ENCODE results near the gene DTX3.
A peak's percentile ranks its signal among the peaks of the same experiment; 100 is the strongest.

The DTX3 gene

GRCh38 chr12:57590864-57591781, 13.5 kb upstream of the DTX3 start, which contains the start of gene PIP4K2C:
TSS of gene PIP4K2C (plus strand) at chr12:57591192. CDS start at chr12:57591290, 98 bp downstream.
- POLR2A ChIA-PET, result interaction anchor here (0.8 to 4.8 kb wide), 10 partner anchors 8 to 154 kb away, joined by 3 to 41 read pairs (median 4); partner anchors contain the start of genes ARHGEF25, DDIT3 and TSPAN31
- CTCF ChIA-PET, result interaction anchor here (1.0 to 2.5 kb wide), 3 partner anchors 8 to 135 kb away, joined by 3 to 16 read pairs (median 3); no protein-coding TSS in a partner anchor
- TF ChIP-seq FOXM1 (IDR thresholded peaks at IDR 0.05; ENCODE audit: borderline replicate concordance) (no peak), L3MBTL2 (conservative IDR thresholded peaks at IDR 0.05) (peak; percentile 71), FOXA1 (IDR thresholded peaks at IDR 0.05) (no peak), ELF4 (IDR thresholded peaks at IDR 0.05) (peak; percentile 83), TARDBP (IDR thresholded peaks at IDR 0.05) (no peak), NFRKB (IDR thresholded peaks at IDR 0.05) (no peak)
- peak; percentile 94 for DNase-seq (ENCODE audit: extremely low spot score)

GRCh38 chr12:57591782-57592325, 12.8 kb upstream of the DTX3 start:
- no peak for TF ChIP-seq FOXK2 (IDR thresholded peaks at IDR 0.05)
- CTCF ChIA-PET, result interaction anchor here (0.6 to 2.5 kb wide), 3 partner anchors 9 to 20 kb away, joined by 3 to 16 read pairs (median 3); no protein-coding TSS in a partner anchor
- DNase-seq (ENCODE audit: extremely low spot score), result no peak
- POLR2A ChIA-PET, result interaction anchor here (1.1 to 4.8 kb wide), 5 partner anchors 9 to 153 kb away, joined by 3 to 41 read pairs (median 4); partner anchors contain the start of genes ARHGEF25 and TSPAN31

- CTCF ChIA-PET, result interaction anchor here (0.9 to 2.5 kb wide), 3 partner anchors 10 to 30 kb away, joined by 3 to 16 read pairs (median 4); no protein-coding TSS in a partner anchor
- POLR2A ChIA-PET, result interaction anchor here (1.2 to 4.8 kb wide), 2 partner anchors 20 to 152 kb away, joined by 3 to 41 read pairs; partner anchors contain the start of genes ARHGEF25 and TSPAN31
Measured at GRCh38 chr12:57592551-57593165, 12.0 kb upstream of the DTX3 start.

GRCh38 chr12:57593187-57593586, 11.4 kb upstream of the DTX3 start:
- POLR2A ChIA-PET, result interaction anchor here (4.8 kb wide), 1 partner anchor 20 kb away, joined by 41 read pairs; the partner anchor contains the start of gene ARHGEF25
- no peak for DNase-seq (ENCODE audit: extremely low spot score)
- TF ChIP-seq TARDBP (IDR thresholded peaks at IDR 0.05) (no peak), NFRKB (IDR thresholded peaks at IDR 0.05) (no peak), HDGF (IDR thresholded peaks at IDR 0.05; ENCODE audit: borderline replicate concordance) (no peak), SP1 (IDR thresholded peaks at IDR 0.05) (no peak), ARNT (IDR thresholded peaks at IDR 0.05) (no peak), PKNOX1 (IDR thresholded peaks at IDR 0.05) (no peak), LEF1 (IDR thresholded peaks at IDR 0.05; ENCODE audit: borderline replicate concordance) (no peak), FOXA1 (IDR thresholded peaks at IDR 0.05) (no peak), L3MBTL2 (conservative IDR thresholded peaks at IDR 0.05) (no peak), BHLHE40 (IDR thresholded peaks at IDR 0.05; ENCODE audit: borderline replicate concordance) (no peak), CTBP1 (IDR thresholded peaks at IDR 0.05; ENCODE audit: borderline replicate concordance) (no peak), ELF4 (IDR thresholded peaks at IDR 0.05) (no peak), FOXM1 (IDR thresholded peaks at IDR 0.05; ENCODE audit: borderline replicate concordance) (no peak)
- CTCF ChIA-PET, result interaction anchor here (0.9 to 2.5 kb wide), 3 partner anchors 10 to 29 kb away, joined by 3 to 16 read pairs (median 4); no protein-coding TSS in a partner anchor

More at GRCh38 chr12:57592551-57593165, 12.0 kb upstream of the DTX3 start:
- no peak for DNase-seq (ENCODE audit: extremely low spot score)
- TF ChIP-seq LEF1 (IDR thresholded peaks at IDR 0.05; ENCODE audit: borderline replicate concordance), result no peak
- TF ChIP-seq HDGF (IDR thresholded peaks at IDR 0.05; ENCODE audit: borderline replicate concordance), result no peak
- TF ChIP-seq FOXM1 (IDR thresholded peaks at IDR 0.05; ENCODE audit: borderline replicate concordance), result no peak
- no peak for TF ChIP-seq PKNOX1 (IDR thresholded peaks at IDR 0.05)
- no peak for TF ChIP-seq FOXA1 (IDR thresholded peaks at IDR 0.05)
- TF ChIP-seq ARNT (IDR thresholded peaks at IDR 0.05), result no peak
- no peak for TF ChIP-seq CTBP1 (IDR thresholded peaks at IDR 0.05; ENCODE audit: borderline replicate concordance)
- TF ChIP-seq SP1 (IDR thresholded peaks at IDR 0.05), result no peak
- no peak for TF ChIP-seq L3MBTL2 (conservative IDR thresholded peaks at IDR 0.05)
- no peak for TF ChIP-seq SUZ12 (IDR thresholded peaks at IDR 0.05)
- TF ChIP-seq NFRKB (IDR thresholded peaks at IDR 0.05), result no peak
- TF ChIP-seq ELF4 (IDR thresholded peaks at IDR 0.05), result no peak
- TF ChIP-seq TARDBP (IDR thresholded peaks at IDR 0.05), result no peak

- CTCF ChIA-PET, result interaction anchor here (1.0 to 2.0 kb wide), 2 partner anchors 17 to 22 kb away, joined by 3 to 10 read pairs; no protein-coding TSS in a partner anchor
- POLR2A ChIA-PET, result interaction anchor here (1.3 to 2.0 kb wide), 2 partner anchors 9 to 11 kb away, joined by 4 to 12 read pairs; partner anchors contain the start of genes ARHGEF25 and PIP4K2C
- TF ChIP-seq BHLHE40 (IDR thresholded peaks at IDR 0.05; ENCODE audit: borderline replicate concordance) (no peak), SP1 (IDR thresholded peaks at IDR 0.05) (no peak), SUZ12 (IDR thresholded peaks at IDR 0.05) (no peak), ZNF384 (IDR thresholded peaks at IDR 0.05) (no peak), PKNOX1 (IDR thresholded peaks at IDR 0.05) (no peak), ARNT (IDR thresholded peaks at IDR 0.05) (no peak), NFRKB (IDR thresholded peaks at IDR 0.05) (no peak), FOXA1 (IDR thresholded peaks at IDR 0.05) (no peak), TARDBP (IDR thresholded peaks at IDR 0.05) (no peak), LEF1 (IDR thresholded peaks at IDR 0.05; ENCODE audit: borderline replicate concordance) (no peak)
- DNase-seq (ENCODE audit: extremely low spot score), result no peak
Measured at GRCh38 chr12:57600395-57600794, 4.2 kb upstream of the DTX3 start.
